GM18858 (cell line): Measurements from ENCODE around the gene SELENOS.

Experiments used
- ATAC-seq: cut with Tn5 transposase; IDR thresholded peaks from one replicate; pipeline ENCODE4 v1.9.1; 2021; ENCODE audit not compliant: unreplicated experiment

SELENOS gene, protein sequence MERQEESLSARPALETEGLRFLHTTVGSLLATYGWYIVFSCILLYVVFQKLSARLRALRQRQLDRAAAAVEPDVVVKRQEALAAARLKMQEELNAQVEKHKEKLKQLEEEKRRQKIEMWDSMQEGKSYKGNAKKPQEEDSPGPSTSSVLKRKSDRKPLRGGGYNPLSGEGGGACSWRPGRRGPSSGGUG

DNA sequence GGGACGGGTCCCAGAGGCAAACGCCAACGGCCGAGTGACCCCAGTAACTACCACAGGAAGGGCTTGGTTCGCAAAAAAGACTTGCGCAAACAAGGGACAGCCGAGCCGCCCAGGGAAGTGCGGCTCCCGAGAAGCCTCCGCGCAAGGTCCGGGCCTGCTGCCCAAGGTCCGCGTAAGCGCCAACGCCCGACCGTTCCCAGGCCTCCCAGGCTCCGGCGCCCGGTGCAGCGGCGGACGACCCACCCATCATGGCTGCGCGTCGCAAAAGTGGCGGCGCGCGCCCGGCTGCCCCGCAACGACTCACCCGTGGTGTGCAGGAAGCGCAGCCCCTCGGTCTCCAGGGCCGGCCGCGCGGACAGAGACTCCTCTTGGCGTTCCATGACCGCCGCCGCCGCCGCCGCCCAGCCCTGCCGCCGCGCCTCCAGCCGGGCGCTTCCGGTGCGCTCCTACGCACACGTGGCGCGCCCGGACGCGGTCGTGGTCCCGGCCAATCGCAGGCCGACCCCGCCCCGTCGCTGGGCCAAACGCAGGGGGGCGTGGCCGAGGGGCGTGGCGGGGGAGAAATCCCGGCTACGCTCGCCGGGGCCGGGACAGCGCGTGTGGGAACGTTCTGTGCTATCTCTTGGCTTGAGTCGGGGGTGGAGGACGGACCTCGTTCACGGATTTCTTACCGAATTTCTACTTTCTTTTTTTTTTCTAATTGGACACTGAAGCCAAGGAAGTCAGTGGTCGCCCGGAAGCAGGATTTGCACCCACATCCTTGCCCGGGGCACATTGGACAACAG lies at the start of gene SELENOS:
Gene SELENOS, minus strand, starts transcription at position 448 of the 785 bp plus-strand sequence. Its CDS starts 68 bp downstream, at position 380.
- peak; percentile 61 for ATAC-seq

DNA sequence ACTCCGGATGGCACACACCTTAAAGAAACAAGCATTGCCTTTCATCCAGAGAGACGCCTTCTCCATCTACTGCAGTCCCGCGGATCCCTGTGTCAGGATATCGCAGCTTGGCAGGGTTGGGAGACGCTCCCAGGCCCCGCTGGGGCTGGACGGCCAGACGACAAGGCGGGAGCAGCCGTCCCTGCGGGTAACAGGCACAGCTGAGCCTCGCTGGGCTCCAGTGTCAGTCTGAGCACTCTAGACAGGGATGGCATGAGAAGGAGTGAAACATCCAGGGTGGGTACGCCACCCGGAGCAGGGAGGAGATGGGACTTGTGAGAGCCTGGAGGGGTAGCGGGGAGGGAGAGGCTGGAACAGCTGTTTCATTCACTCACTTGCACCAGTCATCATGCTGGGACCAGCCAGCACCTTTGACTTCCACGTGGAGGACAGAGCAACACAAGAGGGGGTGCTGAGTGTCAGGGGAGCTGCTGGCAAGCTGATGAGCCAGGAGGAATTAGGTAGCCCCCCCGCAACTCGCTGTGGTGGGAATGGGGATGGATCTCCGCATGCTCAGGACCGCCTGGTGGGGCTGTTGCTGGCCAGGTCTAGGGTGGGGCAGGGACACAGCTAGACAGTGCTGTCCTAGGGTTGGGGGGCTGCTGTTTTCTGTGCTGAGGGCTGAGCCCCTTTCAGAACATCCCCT lies 49.3 kb upstream of the SELENOS start:
- ATAC-seq: no peak

DNA sequence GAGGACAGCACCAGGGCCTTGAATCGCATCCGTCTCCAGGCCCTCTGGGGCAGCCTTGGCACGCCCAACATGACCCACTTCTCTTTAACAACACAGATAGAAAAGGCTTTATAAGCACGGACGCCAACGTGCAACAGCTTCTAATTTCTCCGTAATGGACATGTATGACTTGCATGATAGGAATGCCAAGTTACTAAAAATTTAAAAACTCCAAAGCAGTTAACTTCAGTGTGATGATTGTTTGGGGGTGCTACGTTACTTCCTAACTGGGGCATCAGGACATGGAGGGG lies 48.7 kb upstream of the SELENOS start:
- ATAC-seq: no peak

DNA sequence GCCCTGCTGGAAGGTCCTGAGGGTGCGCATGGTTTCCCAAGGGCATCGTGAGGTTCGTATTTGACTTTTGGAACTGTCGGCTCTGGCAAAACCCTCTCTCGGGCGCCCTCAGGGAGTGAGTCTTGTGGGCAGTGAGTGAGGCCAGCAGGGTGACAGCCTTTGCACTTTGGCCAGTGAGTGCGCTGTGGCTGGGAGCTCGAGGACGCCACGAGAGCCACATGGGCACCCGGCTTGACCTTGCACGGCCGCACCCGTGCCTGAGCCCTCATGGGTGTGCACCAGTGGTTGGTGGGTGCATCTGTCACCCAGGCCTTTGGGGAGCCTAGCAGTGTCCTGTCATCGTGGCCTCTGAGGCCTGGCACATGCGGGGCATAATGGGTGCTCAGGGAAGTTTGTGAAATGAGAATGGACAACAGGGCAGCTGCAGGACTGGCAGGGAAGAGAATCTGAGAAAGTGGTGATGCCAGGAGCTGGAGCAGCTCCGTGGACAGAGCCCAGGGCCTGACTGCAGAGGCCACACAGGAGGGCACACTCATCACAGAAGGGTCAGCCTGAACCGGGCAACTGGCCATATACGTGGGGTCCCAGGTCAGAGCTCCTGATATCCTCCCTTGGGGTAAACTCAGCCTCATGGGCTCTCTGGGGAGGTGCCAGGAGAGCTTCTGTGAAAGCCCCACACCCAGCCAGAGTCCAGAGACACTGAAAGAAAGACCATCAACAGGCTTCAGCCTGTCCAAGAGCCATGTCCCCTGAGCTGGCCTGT lies 48.2 kb upstream of the SELENOS start:
- ATAC-seq: no peak

DNA sequence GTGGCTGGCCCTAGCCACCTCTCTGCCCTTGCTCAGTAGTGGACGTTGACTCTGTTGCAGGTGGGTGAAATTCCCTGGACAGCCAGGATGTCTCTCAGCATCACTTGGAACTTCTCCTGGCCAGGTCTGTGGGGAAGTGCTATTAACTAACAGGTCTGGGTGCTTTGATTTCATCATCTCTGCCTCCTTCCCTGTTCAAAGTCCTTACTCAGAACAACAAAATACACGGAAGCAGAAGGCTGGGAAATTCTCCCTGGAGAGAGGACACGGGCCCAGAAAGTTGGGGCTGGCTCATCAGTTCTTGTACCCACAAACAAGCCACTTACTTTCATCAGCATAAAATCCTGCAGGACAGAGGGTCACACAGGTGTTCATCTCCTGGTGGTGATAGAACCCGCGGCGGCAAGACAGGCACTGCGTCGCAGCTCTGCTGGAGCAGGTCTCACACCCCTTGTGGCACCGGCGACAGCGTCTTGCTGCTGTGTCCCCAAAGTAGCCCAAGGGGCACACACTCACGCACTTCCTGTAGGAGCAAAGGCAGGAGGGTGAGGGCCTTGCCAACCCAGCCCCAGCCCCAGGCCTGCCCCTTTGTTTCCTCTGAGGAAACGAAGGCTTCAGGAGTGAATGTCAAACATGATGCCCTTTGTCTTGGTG lies 47.4 kb upstream of the SELENOS start:
- no peak for ATAC-seq

DNA sequence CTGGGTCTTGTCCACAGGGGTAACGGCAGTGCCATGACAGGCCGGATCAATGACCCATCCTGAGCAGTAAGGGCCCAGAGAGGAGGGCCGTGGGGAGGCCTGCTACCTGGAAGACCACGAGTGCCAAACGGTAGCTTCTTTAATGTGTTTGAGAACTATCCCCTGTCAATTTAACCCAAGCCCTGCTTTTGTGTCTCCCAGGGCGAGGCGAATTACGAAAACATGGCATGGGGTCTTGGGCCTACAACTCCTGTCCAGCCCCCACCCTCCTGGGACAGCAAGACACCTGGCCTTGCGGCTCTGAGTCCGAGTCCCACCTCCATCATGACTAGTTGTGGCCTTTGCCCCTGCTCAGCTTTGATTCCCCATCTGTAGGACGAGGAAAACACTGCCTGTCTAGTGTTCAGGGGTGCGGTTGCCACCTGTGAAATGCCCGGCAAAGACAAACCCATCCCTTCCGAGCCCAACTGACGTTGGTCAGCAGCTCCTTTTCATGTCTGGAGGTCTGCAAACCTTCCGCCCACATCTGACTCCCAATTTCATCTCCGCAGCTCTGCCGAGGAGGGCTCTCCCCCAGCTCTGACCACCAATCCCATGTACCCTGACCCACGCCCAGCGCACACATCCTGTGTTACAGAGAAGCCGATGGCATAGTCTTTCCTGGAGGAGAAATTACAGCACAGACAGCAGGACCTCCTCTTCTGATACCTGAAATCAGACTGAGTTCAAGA lies 46.7 kb upstream of the SELENOS start:
- ATAC-seq: no peak

DNA sequence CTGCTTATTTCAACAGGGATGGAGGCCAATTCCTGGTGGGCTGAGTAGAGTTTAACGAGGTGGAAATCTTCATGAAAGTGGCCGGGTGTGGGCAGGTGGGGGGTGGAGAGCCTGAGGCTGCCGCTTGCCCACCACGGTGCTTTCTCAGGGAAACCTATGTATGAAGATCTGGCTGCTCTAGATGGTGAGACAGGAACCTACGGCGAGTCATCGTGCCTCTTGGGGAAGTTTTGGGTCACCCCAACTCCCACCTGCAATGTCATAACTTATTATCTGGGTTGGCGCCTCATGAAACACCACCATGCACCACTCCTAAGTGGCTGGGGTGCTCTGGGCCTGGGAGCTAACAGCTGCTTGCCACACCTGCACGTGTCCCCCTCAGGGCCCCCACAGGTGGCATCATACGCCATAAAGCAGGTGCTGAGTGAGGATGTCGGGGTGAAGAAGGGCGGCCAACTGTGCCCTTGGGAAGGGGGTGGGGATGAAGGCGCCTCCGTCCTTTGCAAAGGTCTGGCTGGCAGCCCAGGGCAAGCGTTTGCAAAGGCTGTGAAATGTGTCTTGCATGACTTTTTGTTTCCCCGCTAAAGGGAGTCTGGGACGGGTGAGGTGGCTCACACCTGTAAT lies 45.7 kb upstream of the SELENOS start:
- no peak for ATAC-seq

DNA sequence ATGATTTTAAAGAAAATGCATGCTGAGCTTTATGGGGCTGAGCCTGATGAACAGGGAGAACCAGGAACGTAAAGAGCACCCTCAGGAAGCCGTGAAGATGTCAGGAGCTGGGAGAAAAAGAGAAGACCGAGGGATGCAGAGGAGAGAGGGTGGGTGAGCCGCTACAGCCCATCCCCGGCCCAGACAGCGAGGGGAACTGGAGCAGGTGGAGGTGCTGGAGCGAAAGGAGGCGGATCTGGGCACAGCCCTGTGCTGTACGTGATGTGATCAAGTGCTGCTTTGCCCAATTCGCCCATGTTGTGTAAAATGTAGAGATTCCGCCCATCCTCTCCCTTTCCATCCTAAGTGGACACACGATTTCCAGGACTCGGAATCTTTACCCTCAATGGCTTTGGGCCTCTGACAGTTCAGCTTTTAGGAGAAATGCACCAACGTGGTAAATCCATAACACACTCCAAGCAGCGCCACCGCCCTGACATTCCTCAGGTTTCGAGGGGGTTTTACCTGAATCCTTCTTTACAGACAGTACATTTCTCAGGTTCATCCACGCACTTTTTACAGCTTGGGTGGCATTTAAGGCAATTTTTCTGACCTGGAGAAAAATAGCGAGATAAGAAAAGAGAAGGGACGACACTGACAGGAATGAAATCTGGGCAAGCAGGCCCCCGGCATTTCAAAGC lies 44.9 kb upstream of the SELENOS start:
- ATAC-seq: no peak

DNA sequence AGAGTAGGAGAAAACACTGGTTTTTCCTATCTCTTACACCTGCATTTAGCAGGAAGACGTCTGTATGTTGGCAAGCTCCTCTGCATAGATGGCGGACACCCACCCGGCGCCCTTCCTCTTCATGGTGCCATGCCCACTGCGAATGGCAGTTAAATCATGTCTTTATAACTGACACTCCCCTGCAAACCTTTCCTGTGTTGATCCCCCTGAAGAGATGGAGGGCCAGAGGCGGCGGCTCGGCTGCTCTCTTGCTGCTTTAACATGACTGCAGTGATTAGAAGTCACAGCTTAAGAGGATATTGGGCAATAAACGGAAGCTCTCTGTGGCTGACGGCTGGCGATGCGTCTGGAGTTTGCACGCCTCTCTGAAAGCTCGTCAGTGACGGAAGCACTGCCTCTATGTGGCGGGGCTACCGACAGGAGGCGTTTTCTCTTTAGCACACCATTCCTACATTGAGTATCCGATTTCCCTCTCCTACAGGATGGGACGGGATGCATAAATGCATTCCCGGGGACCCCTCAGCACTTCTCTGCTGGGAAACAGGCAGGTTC lies 43.3 kb upstream of the SELENOS start:
- ATAC-seq: no peak

DNA sequence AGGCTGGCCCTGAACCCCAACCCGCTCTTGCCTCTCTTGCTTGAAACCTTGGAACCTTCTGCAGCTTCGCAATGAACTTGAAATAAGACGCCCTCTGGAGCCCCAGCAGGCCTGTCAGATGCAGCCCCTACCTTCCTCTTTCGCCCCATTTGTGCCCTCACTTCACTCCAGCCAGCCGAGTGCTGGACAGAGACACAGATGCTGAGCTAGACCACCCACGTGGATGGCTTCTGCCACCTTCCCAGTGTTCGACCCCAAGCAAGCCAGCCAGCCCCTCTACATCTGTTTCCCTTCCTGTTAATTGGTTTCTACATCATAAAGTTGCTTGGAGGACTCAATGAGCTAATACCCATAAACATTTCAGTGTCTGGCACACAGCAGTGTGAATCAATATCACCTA lies 41.6 kb upstream of the SELENOS start:
- no peak for ATAC-seq

DNA sequence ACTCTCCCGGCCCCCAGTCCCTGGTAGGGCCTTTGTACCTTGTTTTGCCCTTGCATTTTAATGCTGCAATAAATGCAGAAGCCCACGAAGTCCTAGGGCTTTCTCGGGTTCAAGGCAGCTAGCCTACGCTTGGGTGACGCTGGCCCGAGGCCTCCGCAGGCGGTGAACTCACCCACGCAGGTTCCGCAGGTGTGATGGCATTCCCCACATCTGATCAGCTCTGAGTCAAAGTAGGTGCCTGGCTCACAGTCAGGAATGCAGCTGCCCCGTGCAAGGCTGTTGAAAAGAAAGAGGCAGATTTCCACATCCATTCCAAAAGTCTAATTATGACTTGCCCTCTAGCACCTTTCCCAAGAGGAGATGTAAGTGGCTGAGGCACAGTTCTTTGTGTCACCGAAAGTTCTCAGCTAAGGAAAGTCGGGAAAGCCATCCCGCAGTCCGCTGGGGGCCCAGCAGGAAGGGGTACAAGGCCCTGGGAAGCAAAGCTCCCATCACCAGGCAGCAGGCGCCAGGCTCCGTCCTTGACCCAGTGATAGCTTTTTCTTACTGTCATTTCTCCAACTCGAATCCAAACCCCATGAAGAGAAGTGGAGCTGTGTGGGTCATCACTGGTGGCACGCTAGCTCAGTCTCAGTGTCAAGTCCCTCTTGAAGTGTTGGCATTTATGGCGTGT lies 41.0 kb upstream of the SELENOS start:
- ATAC-seq: no peak

DNA sequence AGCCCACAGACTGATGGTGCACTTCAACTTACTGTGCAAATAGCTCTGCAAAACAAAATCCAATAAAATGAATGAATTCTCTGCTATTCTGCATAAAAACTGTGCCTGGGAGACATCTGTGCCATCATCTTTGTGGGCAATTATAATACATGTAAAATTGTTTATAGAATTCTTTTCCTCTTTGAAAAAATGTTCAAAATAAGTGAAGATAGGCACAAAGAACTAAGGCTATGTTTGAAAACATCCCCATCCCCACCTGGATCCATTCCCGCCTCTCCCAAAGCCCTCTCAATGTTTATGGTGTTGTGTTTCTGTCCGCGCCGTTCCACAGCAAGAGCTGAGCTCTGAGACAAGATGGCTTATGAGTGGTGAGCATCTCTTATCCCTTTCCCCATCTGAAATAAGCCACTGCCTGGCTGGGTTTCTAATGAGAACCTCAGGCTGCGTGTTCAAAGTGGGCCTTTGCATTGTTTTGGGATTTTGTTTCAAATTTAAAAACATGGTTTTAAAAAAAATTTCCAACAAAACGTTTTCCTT lies 40.1 kb upstream of the SELENOS start:
- ATAC-seq: no peak

DNA sequence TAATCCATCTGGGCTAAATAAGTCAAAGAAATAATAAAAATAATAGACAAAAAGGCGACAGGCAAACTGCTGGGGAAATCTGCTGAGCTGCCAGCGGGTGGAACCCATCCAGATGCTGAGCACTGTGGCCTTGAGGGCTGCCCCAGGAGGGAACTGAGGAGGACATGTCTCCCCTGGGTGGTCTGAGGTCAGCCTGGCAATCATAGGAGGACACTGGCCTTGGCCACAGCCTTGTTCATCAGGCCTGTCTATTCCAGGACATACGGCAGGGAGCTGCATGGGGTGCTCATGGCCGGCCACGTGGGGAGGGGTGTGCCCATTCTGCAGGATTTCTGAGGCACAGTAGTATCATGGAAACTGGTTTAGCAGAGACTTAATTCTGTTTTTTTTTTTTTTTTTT lies 39.2 kb upstream of the SELENOS start:
- no peak for ATAC-seq

DNA sequence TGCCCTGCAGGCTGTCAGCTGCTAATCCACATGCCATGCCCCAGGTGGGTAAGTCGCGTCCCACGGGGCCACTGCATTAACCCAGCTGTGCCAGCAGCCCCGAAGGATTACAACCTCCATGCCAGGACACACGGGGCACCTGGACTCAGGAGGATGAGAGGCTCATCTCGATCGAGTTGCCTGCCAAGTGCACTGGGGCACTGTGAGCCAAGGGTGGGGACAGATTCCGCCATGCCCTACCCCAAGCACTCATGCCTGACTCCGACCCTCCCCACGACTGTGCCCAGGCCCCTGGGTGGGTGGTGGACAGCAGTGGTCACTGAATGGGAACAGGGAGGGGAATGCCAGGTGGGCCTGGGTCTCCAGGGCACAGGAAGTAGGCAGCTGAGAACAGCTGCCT lies 38.5 kb upstream of the SELENOS start:
- ATAC-seq: no peak

DNA sequence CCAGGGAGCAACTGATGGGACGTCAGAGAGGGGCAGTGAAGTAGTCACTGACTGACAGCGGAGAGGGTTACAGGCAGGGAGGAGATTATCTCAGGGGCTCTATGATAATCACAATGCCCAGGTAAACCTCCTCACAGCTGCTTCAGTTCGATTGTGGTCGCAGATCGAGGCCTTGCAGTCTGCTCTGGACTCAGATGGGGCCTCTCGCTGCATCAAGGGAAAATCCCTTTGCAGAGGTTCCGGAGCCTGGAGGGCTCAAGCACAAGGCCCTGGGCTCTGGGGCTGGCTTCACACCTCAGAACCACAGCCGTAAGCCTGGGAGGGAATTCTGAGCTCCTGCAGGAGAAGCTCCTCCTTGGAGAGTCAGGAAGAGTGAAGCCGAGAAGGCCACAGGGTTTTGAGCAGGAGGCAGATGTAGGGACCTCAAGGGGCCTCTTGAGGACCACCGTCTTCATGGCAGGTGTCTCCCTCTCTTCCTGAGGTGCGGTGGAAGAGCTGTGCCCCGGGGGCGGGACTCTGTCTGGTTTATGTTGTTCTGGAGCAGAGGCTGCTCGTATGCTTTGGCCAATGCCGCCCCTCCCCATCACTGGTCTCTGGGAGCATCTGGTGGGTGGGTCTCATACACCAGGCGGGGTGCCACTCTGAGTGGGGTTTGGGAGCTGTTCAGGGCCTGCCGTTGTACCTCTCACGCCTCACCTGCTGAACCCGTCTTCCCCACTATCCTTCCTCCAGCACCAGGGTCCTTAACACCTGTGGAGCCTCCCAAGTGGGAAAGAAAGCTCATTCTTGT lies 37.2 kb upstream of the SELENOS start:
- ATAC-seq: no peak

DNA sequence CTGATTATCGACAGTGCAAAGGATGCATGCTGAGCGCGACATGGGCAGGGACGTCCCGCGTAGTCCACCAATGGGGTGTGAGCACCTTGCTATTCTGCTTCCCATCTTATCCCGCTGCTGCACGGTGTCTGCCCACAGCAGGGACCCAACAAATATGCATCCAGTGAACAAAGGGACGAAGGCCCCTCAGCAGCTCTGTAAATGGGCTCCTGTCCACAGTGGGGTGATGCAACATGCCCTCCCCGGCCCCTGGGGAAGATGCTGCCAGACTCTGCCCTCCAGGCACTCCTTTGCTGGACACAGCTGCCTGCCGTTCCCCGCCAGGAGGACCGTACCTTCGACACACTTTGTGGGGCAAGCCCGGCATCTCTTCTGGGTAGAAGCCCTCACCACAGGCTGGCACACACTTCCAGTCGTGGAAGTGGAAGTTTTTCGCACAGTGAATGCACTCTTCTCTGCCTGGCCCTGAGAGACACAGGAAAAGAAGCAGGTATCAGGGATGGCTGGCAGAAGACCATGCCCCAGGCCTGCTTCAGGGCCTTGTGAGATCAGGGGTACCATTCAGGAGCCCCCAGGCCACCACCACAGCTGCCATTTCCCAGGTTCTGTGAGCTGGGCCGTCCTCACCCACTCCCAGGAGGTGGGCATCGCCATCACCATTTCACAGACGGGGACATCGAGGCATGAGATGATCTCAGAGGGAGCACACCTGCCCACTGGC lies 35.9 kb upstream of the SELENOS start:
- ATAC-seq: no peak

DNA sequence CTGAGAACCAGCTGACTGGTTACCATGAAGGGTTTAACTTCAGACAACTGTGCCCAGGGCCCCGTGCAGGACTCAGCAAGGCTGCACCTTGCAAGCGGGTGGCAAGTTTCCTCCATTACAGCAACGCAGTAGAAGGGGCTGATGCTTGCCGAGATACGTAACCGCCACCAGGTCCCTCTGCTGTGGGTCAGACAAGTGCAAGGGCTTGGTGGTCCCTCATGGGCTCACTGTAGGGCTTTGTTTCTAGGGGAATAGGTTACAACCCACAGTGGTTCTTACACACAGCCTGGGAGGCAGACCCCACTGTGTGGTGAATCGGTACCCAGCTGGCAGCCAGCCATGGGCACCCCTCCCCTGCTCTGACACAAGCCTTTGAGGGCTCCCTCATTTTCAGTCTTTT lies 33.2 kb upstream of the SELENOS start:
- ATAC-seq: no peak
